ENCODE data around the gene MRGPRG. TPM values are rescaled to one million over a fixed set of nuclear protein-coding genes. Genes with fewer than 3 reads are reported as not detected.

The MRGPRG gene
- polyA plus RNA-seq, 1 donor (not counting 4 experiments of a cell fraction or from before 2014, with no cell fraction given): not detected

- dilution Hi-C loops (cut with MboI; ENCODE audit: extremely low pct_ligation_motif_present, low sequenced_read_pairs): no loop called here
- FAIRE-seq: no peak
- Histone ChIP-seq H4K20me1 (ENCODE audit: control insufficient read depth, extremely low read depth, insufficient read depth, low read length) (peaks cover 3% of the 10 kb centered on the region), H2AFZ (ENCODE audit: control insufficient read depth, low read length) (no peak overlapping the region), H3K79me2 (ENCODE audit: control insufficient read depth, insufficient read depth, low read length) (no peaks in the 10 kb centered on the region), H3K27ac (ENCODE audit: control insufficient read depth, insufficient read depth, low read length) (no peak overlapping the region), H3K9me3 (ENCODE audit: control insufficient read depth, low read depth, low read length) (no peaks in the 10 kb centered on the region), H3K9ac (ENCODE audit: control insufficient read depth, extremely low read depth, insufficient read depth, low read length) (no peak overlapping the region), H3K4me1 (ENCODE audit: control insufficient read depth, extremely low read depth, insufficient read depth, low read length) (no peaks in the 10 kb centered on the region), H3K4me2 (ENCODE audit: control insufficient read depth, extremely low read depth, insufficient read depth, low read depth, low read length) (no peak overlapping the region), H3K9me1 (ENCODE audit: control insufficient read depth, extremely low read depth, insufficient read depth, low read length) (no peaks in the 10 kb centered on the region), H3K4me3 (ENCODE audit: control insufficient read depth in 2 of 3, extremely low read depth in 1 of 3, insufficient read depth in 2 of 3, low read depth in 1 of 3, low read length in 3 of 3) (no peak overlapping the region), H3K36me3 (ENCODE audit: control insufficient read depth in 2 of 2, extremely low read depth in 1 of 2, insufficient read depth in 2 of 2, low read length in 2 of 2) (no peaks in the 10 kb centered on the region), H3K27me3 (ENCODE audit: control insufficient read depth, extremely low read depth, insufficient read depth, low read length) (peaks cover 52% of the 10 kb centered on the region)
- DNase-seq (ENCODE audit: low read depth, low spot score): no peak
- no peak for TF ChIP-seq CTCF (optimal IDR thresholded peaks at IDR 0.05 in 1 of 3, IDR thresholded peaks at IDR 0.05 in 1 of 3, conservative IDR thresholded peaks at IDR 0.05 in 1 of 3; ENCODE audit: extremely low read depth in 1 of 3, insufficient read depth in 2 of 3, low read length in 3 of 3)
- no peak for TF ChIP-seq EZH2 (IDR thresholded peaks at IDR 0.05; ENCODE audit: low read length)
Measured at GRCh38 chr11:3222003-3222855, 3.6 kb upstream of the MRGPRG start.

- H3K9ac ChIP-seq (ENCODE audit: control insufficient read depth, extremely low read depth, insufficient read depth, low read length): no peak overlapping the region
- H3K27ac ChIP-seq (ENCODE audit: control insufficient read depth, insufficient read depth, low read length): no peak overlapping the region
- DNase-seq (ENCODE audit: low read depth, low spot score) (no peak), FAIRE-seq (no peak)
- H3K36me3 ChIP-seq (ENCODE audit: control insufficient read depth in 2 of 2, extremely low read depth in 1 of 2, insufficient read depth in 2 of 2, low read length in 2 of 2): no peaks in the 10 kb centered on the region
- H3K9me3 ChIP-seq (ENCODE audit: control insufficient read depth, low read depth, low read length): no peaks in the 10 kb centered on the region
- no peak overlapping the region for H3K4me2 ChIP-seq (ENCODE audit: control insufficient read depth, extremely low read depth, insufficient read depth, low read depth, low read length)
- H3K9me1 ChIP-seq (ENCODE audit: control insufficient read depth, extremely low read depth, insufficient read depth, low read length): no peaks in the 10 kb centered on the region
- no peak overlapping the region for H3K4me3 ChIP-seq (ENCODE audit: control insufficient read depth in 2 of 3, extremely low read depth in 1 of 3, insufficient read depth in 2 of 3, low read depth in 1 of 3, low read length in 3 of 3)
- H3K79me2 ChIP-seq (ENCODE audit: control insufficient read depth, insufficient read depth, low read length): no peaks in the 10 kb centered on the region
- no peak overlapping the region for H2AFZ ChIP-seq (ENCODE audit: control insufficient read depth, low read length)
- peaks cover 3% of the 10 kb centered on the region for H4K20me1 ChIP-seq (ENCODE audit: control insufficient read depth, extremely low read depth, insufficient read depth, low read length)
- dilution Hi-C loops (cut with MboI; ENCODE audit: extremely low pct_ligation_motif_present, low sequenced_read_pairs): no loop called here
- TF ChIP-seq EZH2 (IDR thresholded peaks at IDR 0.05; ENCODE audit: low read length) (peak; percentile 73), CTCF (optimal IDR thresholded peaks at IDR 0.05 in 1 of 3, IDR thresholded peaks at IDR 0.05 in 1 of 3, conservative IDR thresholded peaks at IDR 0.05 in 1 of 3; ENCODE audit: extremely low read depth in 1 of 3, insufficient read depth in 2 of 3, low read length in 3 of 3) (no peak)
- no peaks in the 10 kb centered on the region for H3K4me1 ChIP-seq (ENCODE audit: control insufficient read depth, extremely low read depth, insufficient read depth, low read length)
- H3K27me3 ChIP-seq (ENCODE audit: control insufficient read depth, extremely low read depth, insufficient read depth, low read length): peaks cover 52% of the 10 kb centered on the region
Measured at GRCh38 chr11:3221408-3222002, 2.9 kb upstream of the MRGPRG start.

Data from keratinocyte (primary cell).